Motor neuron (in vitro differentiated cells): Measurements from ENCODE around the gene MAPK14. TPM values are rescaled to one million over a fixed set of nuclear protein-coding genes. Genes with fewer than 3 reads are reported as not detected.

Experiments used
- ATAC-seq, 8 experiments: fragments of 200-7000 bp; cut with Tn5 transposase; replicated peaks in 6 of 8; 2 replicates each; pipeline ENCODE4 v1.8.0; 2021; ENCODE audit warnings: mild to moderate bottlenecking in 8 of 8, moderate library complexity in 8 of 8
- H3K27ac ChIP-seq, 2 donors: fragments of 250-450 bp; sonication (Bioruptor Pico); 2 replicates each; pipeline ENCODE4 v1.9.0; 2021; ENCODE audit warnings: antibody characterized with exemption in 2 of 2, mild to moderate bottlenecking in 2 of 2, moderate library complexity in 1 of 2
- H3K4me1 ChIP-seq, 2 donors: fragments of 250-450 bp; sonication (Bioruptor Pico); replicated peaks in 1 of 2; 2 replicates each; pipeline ENCODE4 v1.6.1; 2021; ENCODE audit warnings: antibody characterized with exemption in 2 of 2, mild to moderate bottlenecking in 2 of 2, moderate library complexity in 1 of 2
- H3K4me3 ChIP-seq, 5 donors: fragments of 250-450 bp; sonication (Bioruptor Pico); 2 replicates each; pipeline ENCODE4 v1.9.0; 2021; ENCODE audit warnings: antibody characterized with exemption in 5 of 5, mild to moderate bottlenecking in 5 of 5, moderate library complexity in 4 of 5
- WGBS, 10 experiments: fragments of 450-650 bp; shearing (Covaris generic); methylation state at CpG; one replicate each; pipeline ENCODE4 v1.0.0; 2022; 5-methylcytosine and 5-hydroxymethylcytosine counted together
- in situ Hi-C, 9 experiments: fragments of 400-800 bp; cut with MboI; loops; one replicate each; pipeline ENCODE4 v1.15.0; 2021; ENCODE audit warnings: low sequenced_read_pairs in 9 of 9, low pct_unique_long_range_greater_than_20kb in 2 of 9; ENCODE audit not compliant: unreplicated experiment in 9 of 9
- total RNA-seq, 8 experiments: library from RNA; unstranded; fragments of 300-600 nt; gene quantifications; 2 replicates each; pipeline versions ENCODE4 v1.2.3 to v1.2.4, GENCODE V29; 2022

The MAPK14 gene
- total RNA-seq, 8 experiments from 2014 or later: 14.7 to 52.3 (median 21.9) TPM

- peak; percentile 32 to 91 (median 82) for ATAC-seq
- H3K4me1 ChIP-seq: peaks cover 35 to 38% of the 10 kb centered on the region in 2 donors
- WGBS, 10 experiments: 5 to 20% (median 6%) methylated on average over 2 to 8 of the region's 8 CpGs; no CpG with 5 or more reads in 7 of the 10 experiments
- no peak overlapping the region for H3K4me3 ChIP-seq
- peak overlapping the region; percentile 27 to 35 for H3K27ac ChIP-seq
- in situ Hi-C loops: loop anchor here in 4 of 9 experiments (10.0 to 25.0 kb wide), 2 partner anchors 53 to 231 kb away; no protein-coding TSS in a partner anchor
Measured at GRCh38 chr6:36131511-36132245, 104.1 kb downstream of the MAPK14 start.

DNA sequence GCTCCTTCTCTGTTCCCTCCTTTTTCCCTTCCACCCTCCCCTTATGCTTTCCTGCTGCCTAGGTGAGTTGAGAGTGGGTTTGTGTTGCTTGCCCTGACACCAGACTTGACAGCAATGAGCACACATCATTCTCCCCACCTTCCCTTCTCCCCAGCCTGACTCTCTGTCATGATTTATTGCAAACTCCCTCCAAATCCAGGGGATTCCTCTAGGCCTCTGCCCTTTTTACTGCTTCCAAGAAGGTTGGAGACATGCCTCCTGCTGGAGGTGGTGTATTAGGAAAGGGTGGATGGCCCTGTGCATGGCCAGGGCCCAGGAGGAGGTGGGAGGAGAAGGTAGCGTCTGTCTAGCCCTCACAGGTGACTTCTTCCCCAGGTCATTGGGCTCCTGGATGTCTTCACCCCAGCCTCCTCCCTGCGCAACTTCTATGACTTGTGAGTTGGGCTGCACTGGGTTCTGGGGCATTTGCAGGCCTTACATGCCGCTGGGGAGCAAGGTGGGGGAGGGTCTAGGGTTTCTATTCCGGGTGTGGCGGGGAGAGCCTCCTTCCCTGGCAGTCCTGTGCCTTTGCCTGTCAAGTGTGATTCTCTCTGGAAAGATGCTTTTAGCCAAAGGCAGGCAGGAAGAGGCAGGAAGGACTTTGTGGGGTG, 104.8 kb downstream of the MAPK14 start:
- Histone ChIP-seq H3K4me3 (no peak overlapping the region), H3K27ac (peak overlapping the region; percentile 27 to 35), H3K4me1 (peaks cover 35 to 38% of the 10 kb centered on the region in 2 donors)
- in situ Hi-C loops: loop anchor here in 4 of 9 experiments (10.0 to 25.0 kb wide), 2 partner anchors 52 to 230 kb away; no protein-coding TSS in a partner anchor
- WGBS, 10 experiments: 100% methylated on average over 1 of the region's 5 CpGs; no CpG with 5 or more reads in 9 of the 10 experiments
- ATAC-seq: no peak

DNA sequence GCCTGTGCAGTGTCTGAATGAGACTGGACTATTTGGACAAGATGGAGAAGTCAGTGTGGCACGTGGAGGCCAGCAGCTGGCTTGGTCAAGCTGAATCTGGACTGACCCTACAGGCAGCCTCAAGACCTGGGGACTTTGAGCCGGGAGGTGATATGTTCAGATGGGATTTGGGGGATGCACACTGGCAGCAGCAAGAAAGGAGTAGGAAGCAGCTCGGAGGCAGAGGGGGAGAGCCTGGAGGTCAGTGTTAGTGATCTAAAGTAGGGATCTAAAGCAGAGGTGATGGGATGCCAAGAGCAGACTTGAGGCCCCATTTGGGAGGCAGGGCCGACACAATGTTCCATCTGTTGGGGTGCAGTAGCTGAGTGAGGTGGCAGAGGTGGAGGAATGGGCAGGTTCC, 105.5 kb downstream of the MAPK14 start:
- H3K4me3 ChIP-seq: no peak overlapping the region
- 77 to 100% (median 93%) methylated on average over 1 to 3 of the region's 4 CpGs; no CpG with 5 or more reads in 3 of the 10 experiments for WGBS, 10 experiments
- in situ Hi-C loops: loop anchor here in 4 of 9 experiments (10.0 to 25.0 kb wide), 2 partner anchors 52 to 229 kb away; no protein-coding TSS in a partner anchor

DNA sequence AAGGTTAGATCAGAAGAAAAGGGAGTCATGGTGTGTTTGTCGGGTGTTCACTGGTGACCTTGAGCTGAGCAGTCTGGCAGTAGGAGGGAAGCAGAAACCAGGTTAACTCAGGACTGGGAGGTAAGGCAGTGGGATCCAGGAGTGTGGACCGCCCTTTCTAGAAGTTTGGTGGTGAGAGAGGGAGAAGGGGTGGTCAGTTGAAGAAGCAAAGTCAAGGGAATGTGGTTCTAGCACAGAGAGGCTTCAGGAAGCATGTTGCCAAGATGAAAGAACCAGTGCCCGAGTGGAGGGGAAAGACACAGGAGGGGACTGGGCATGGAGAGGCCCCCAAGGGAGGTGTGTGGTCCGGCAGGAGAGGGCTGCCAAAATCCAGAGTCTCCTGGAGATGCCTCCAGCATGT, 106.3 kb downstream of the MAPK14 start:
- Histone ChIP-seq H3K4me3 (no peak overlapping the region), H3K27ac (no peak overlapping the region), H3K4me1 (peaks cover 35 to 38% of the 10 kb centered on the region in 2 donors)
- no peak for ATAC-seq
- WGBS, 10 experiments: 60 to 100% (median 96%) methylated on average over 1 to 2 of the region's 4 CpGs; no CpG with 5 or more reads in 2 of the 10 experiments
- in situ Hi-C loops: loop anchor here in 4 of 9 experiments (10.0 to 25.0 kb wide), 2 partner anchors 51 to 228 kb away; no protein-coding TSS in a partner anchor

More for the DNA sequence above, 105.5 kb downstream of the MAPK14 start:
- Histone ChIP-seq H3K4me1 (peaks cover 35 to 38% of the 10 kb centered on the region in 2 donors), H3K27ac (peak overlapping the region in 1 of 2 donors; percentile 35)
- no peak for ATAC-seq

GRCh38 chr6:36135053-36135731, 107.6 kb downstream of the MAPK14 start:
- peaks cover 31% of the 10 kb centered on the region in 2 donors for H3K4me1 ChIP-seq
- ATAC-seq: no peak
- WGBS, 10 experiments: 46 to 100% (median 95%) methylated on average over 1 to 8 of the region's 13 CpGs; no CpG with 5 or more reads in 2 of the 10 experiments

DNA sequence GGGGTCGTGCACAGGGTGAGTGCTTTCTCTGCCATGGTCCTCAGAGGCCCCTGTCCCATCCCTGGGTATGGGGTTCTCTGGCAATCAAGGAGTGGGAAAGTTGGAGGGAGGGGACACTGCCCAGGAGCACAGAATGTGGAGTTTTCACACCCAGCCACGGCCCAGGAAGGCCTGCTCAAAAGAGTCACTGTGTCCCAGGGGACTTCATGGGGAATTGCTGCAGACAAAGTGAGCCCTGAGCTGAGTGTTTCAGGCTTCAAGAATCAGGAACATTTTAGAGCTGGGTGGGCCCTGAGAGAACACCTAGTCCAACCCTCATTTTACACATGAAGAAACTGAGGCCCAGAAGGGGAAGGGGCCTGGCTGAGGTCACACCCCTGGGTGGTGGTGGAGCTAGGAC, 108.4 kb downstream of the MAPK14 start:
- ATAC-seq: no peak
- in situ Hi-C loops: loop anchor here in 4 of 9 experiments (10.0 to 25.0 kb wide), 2 partner anchors 49 to 226 kb away; no protein-coding TSS in a partner anchor
- Histone ChIP-seq H3K4me1 (peaks cover 22 to 24% of the 10 kb centered on the region in 2 donors), H3K27ac (no peak overlapping the region), H3K4me3 (no peak overlapping the region)
- 0 to 60% (median 20%) methylated on average over 1 of the region's 2 CpGs; no CpG with 5 or more reads in 7 of the 10 experiments for WGBS, 10 experiments

More at GRCh38 chr6:36135053-36135731, 107.6 kb downstream of the MAPK14 start:
- H3K27ac ChIP-seq: no peak overlapping the region
- in situ Hi-C loops: loop anchor here in 4 of 9 experiments (10.0 to 25.0 kb wide), 2 partner anchors 50 to 227 kb away; no protein-coding TSS in a partner anchor
- no peak overlapping the region for H3K4me3 ChIP-seq

- Histone ChIP-seq H3K4me1 (peaks cover 17 to 19% of the 10 kb centered on the region in 2 donors), H3K27ac (no peak overlapping the region), H3K4me3 (no peak overlapping the region)
- ATAC-seq: no peak
- in situ Hi-C loops: loop anchor here in 4 of 9 experiments (10.0 to 25.0 kb wide), 2 partner anchors 48 to 226 kb away; no protein-coding TSS in a partner anchor
- WGBS, 10 experiments: 79 to 100% (median 85%) methylated on average over 1 to 8 of the region's 12 CpGs; no CpG with 5 or more reads in 7 of the 10 experiments
Measured at GRCh38 chr6:36136551-36136950, 108.9 kb downstream of the MAPK14 start.

DNA sequence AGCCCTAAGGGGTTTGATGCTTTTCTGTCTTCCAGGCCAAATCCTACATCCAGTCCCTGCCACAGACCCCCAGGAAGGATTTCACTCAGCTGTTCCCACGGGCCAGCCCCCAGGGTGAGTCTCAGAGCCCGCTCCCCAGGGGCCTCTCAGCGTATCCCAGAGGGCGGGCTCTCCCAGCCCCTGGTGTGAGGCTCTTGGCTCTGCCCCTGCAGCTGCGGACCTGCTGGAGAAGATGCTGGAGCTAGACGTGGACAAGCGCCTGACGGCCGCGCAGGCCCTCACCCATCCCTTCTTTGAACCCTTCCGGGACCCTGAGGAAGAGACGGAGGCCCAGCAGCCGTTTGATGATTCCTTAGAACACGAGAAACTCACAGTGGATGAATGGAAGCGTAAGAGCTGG, 111.1 kb downstream of the MAPK14 start:
- in situ Hi-C loops: loop anchor here in 4 of 9 experiments (10.0 to 25.0 kb wide), 2 partner anchors 46 to 224 kb away; no protein-coding TSS in a partner anchor
- Histone ChIP-seq H3K27ac (no peak overlapping the region), H3K4me1 (no peaks in the 10 kb centered on the region), H3K4me3 (no peak overlapping the region)
- 80 to 90% methylated on average over 3 to 9 of the region's 15 CpGs; no CpG with 5 or more reads in 8 of the 10 experiments for WGBS, 10 experiments
- ATAC-seq: no peak

GRCh38 chr6:36139431-36139830, 111.8 kb downstream of the MAPK14 start:
- in situ Hi-C loops: loop anchor here in 4 of 9 experiments (10.0 to 25.0 kb wide), 2 partner anchors 45 to 223 kb away; no protein-coding TSS in a partner anchor
- ATAC-seq: peak in 4 of 8 experiments; percentile 8 to 76 (median 38)

GRCh38 chr6:36139991-36140710, 112.5 kb downstream of the MAPK14 start:
- peak in 2 of 8 experiments; percentile 62 to 68 for ATAC-seq

More at GRCh38 chr6:36139431-36139830, 111.8 kb downstream of the MAPK14 start:
- H3K4me1 ChIP-seq: no peaks in the 10 kb centered on the region
- WGBS, 10 experiments: 0 to 100% (median 55%) methylated on average over 1 to 5 of the region's 7 CpGs; no CpG with 5 or more reads in 4 of the 10 experiments
- H3K27ac ChIP-seq: no peak overlapping the region
- no peak overlapping the region for H3K4me3 ChIP-seq

GRCh38 chr6:36141091-36141490, 113.5 kb downstream of the MAPK14 start:
- WGBS, 10 experiments: 90 to 100% methylated on average over 1 to 2 of the region's 4 CpGs; no CpG with 5 or more reads in 8 of the 10 experiments
- in situ Hi-C loops: loop anchor here in 3 of 9 experiments (25.0 kb wide), 1 partner anchor 221 kb away; no protein-coding TSS in a partner anchor
- no peak overlapping the region for H3K4me3 ChIP-seq
- H3K27ac ChIP-seq: no peak overlapping the region
- no peaks in the 10 kb centered on the region for H3K4me1 ChIP-seq
- no peak for ATAC-seq

More at GRCh38 chr6:36139991-36140710, 112.5 kb downstream of the MAPK14 start:
- in situ Hi-C loops: loop anchor here in 4 of 9 experiments (10.0 to 25.0 kb wide), 2 partner anchors 45 to 222 kb away; no protein-coding TSS in a partner anchor
- H3K4me3 ChIP-seq: no peak overlapping the region
- no peak overlapping the region for H3K27ac ChIP-seq
- 20 to 96% (median 41%) methylated on average over 1 to 6 of the region's 8 CpGs; no CpG with 5 or more reads in 3 of the 10 experiments for WGBS, 10 experiments
- no peaks in the 10 kb centered on the region for H3K4me1 ChIP-seq
